HepG2 (cell line): ENCODE measurements around the gene LMNA. TPM values are rescaled to one million over a fixed set of nuclear protein-coding genes. Genes with fewer than 3 reads are reported as not detected.

Experiments used
- CREBL2 ChIP-seq: sonication (generic); formaldehyde crosslinking; IDR thresholded peaks from 2 replicates; pipeline ENCODE4 v1.8.1; 2023; ENCODE audit warnings: missing genetic modification reagents, mild to moderate bottlenecking, borderline replicate concordance
- FOSL2 ChIP-seq: sonication (generic); formaldehyde crosslinking; IDR thresholded peaks from 2 replicates; pipeline ENCODE4 v1.4.0; 2020; ENCODE audit warnings: missing genetic modification reagents
- FOXO4 ChIP-seq: sonication (generic); formaldehyde crosslinking; conservative IDR thresholded peaks from 2 replicates; pipeline ENCODE4 v1.8.1; 2023; ENCODE audit warnings: missing genetic modification reagents
- GFI1 ChIP-seq: sonication (generic); formaldehyde crosslinking; IDR thresholded peaks from 2 replicates; pipeline ENCODE4 v1.5.0; 2020; ENCODE audit warnings: missing genetic modification reagents, mild to moderate bottlenecking, borderline replicate concordance
- IRF2 ChIP-seq: IDR thresholded peaks from 2 replicates; pipeline ENCODE4 v1.6.1; 2018; ENCODE audit warnings: missing genetic modification reagents, missing compliant biosample characterization
- MLX ChIP-seq: IDR thresholded peaks from 2 replicates; pipeline ENCODE4 v1.6.1; 2016
- MNT ChIP-seq: fragments of 450-650 bp; IDR thresholded peaks from 2 replicates; pipeline ENCODE4 v1.6.1; 2016
- RAD51 ChIP-seq: fragments of 450-650 bp; IDR thresholded peaks from 2 replicates; pipeline ENCODE4 v1.6.1; 2016; ENCODE audit warnings: borderline replicate concordance
- REXO4 ChIP-seq: sonication (generic); formaldehyde crosslinking; IDR thresholded peaks from 2 replicates; pipeline ENCODE4 v1.8.0; 2022; ENCODE audit warnings: missing genetic modification reagents, mild to moderate bottlenecking, borderline replicate concordance
- SRY ChIP-seq: sonication (generic); formaldehyde crosslinking; IDR thresholded peaks from 2 replicates; pipeline ENCODE4 v1.8.0; 2022; ENCODE audit warnings: mild to moderate bottlenecking, missing genetic modification reagents
- ZFP62 ChIP-seq: sonication (generic); formaldehyde crosslinking; IDR thresholded peaks from 2 replicates; pipeline ENCODE4 v1.4.0; 2020; ENCODE audit warnings: missing genetic modification reagents
- ZFP91 ChIP-seq: sonication (generic); formaldehyde crosslinking; IDR thresholded peaks from 2 replicates; pipeline ENCODE4 v1.9.0; 2022; ENCODE audit warnings: missing genetic modification reagents, mild to moderate bottlenecking, borderline replicate concordance
- ZKSCAN1 ChIP-seq: fragments of 150-350 bp; IDR thresholded peaks from 2 replicates; pipeline ENCODE4 v1.6.1; 2014; ENCODE audit warnings: low read length
- ZNF275 ChIP-seq: sonication (generic); formaldehyde crosslinking; IDR thresholded peaks from 2 replicates; pipeline ENCODE4 v1.8.0; 2022; ENCODE audit warnings: missing genetic modification reagents, mild to moderate bottlenecking, inconsistent platforms, borderline replicate concordance
- ZNF737 ChIP-seq: sonication (generic); formaldehyde crosslinking; IDR thresholded peaks from 2 replicates; pipeline ENCODE4 v1.5.0; 2020; ENCODE audit warnings: missing genetic modification reagents, mild to moderate bottlenecking, borderline replicate concordance
- ZXDC ChIP-seq: sonication (generic); formaldehyde crosslinking; IDR thresholded peaks from 2 replicates; pipeline ENCODE4 v1.5.0; 2020; ENCODE audit warnings: mild to moderate bottlenecking, missing genetic modification reagents
- polyA plus RNA-seq, 8 experiments: library from polyadenylated mRNA; depleted of rRNA in 3 of 8; stranded (reverse) in 7 of 8; unstranded in 1 of 8; fragments of >200 nt; fragmentation: Illumina TruSeq in 4 of 8; extraction: Trizol in 4 of 8; gene quantifications; 2 replicates each; pipeline versions ENCODE4 v1.2.1 to v1.2.3, GENCODE V29; 2011 to 2016; ENCODE audit warnings: low read depth in 4 of 8, missing spikeins in 1 of 8, mixed read lengths in 1 of 8; ENCODE audit not compliant: insufficient read depth in 1 of 8
- total RNA-seq, 5 experiments: library from RNA; depleted of rRNA; stranded (reverse); fragments of >200 nt; fragmentation: Illumina TruSeq; extraction: Trizol; gene quantifications; 2 replicates each; pipeline ENCODE4 v1.2.3, GENCODE V29; 2016; ENCODE audit warnings: low read depth in 1 of 5

The LMNA gene
- total and polyA plus RNA-seq, 2 of the 13 experiments (the other 11 are each of a cell fraction or from before 2014, with no cell fraction given) = 107 to 225 TPM

GRCh38 chr1:156129687-156130577 is 15.4 kb downstream of the LMNA start (continued):
- TF ChIP-seq MNT = no peak
- no peak for TF ChIP-seq FOXO4 (CRISPR knock-in tag)
- TF ChIP-seq GFI1 (CRISPR knock-in tag) = no peak; the same call in 1 of the 2 replicates
- peak; percentile 100 for TF ChIP-seq FOSL2
- no peak for TF ChIP-seq RAD51
- no peak for TF ChIP-seq ZXDC
- TF ChIP-seq ZNF275 (CRISPR knock-in tag) = 0 out of 2 replicates have a peak, but pooled peaks have one; percentile 57
- TF ChIP-seq ZFP91 (CRISPR knock-in tag) = peak; percentile 87
- TF ChIP-seq MLX (CRISPR knock-in tag) = peak; percentile 87
- no peak for TF ChIP-seq REXO4 (CRISPR knock-in tag)
- no peak for TF ChIP-seq ZFP62 (CRISPR knock-in tag)
- TF ChIP-seq SRY (CRISPR knock-in tag) = no peak
- TF ChIP-seq CREBL2 (CRISPR knock-in tag) = no peak
- peak; percentile 57; the same call in 1 of the 2 replicates for TF ChIP-seq ZKSCAN1
- TF ChIP-seq ZNF737 (CRISPR knock-in tag) = no peak
- TF ChIP-seq IRF2 (CRISPR knock-in tag) = peak; percentile 67
